Cerebellar cortex (tissue), 1 donor: ENCODE results near the gene ATXN2.
A peak's percentile ranks its signal among the peaks of the same experiment; 100 is the strongest.

ENCODE experiments used
- DNase-seq: peaks from one replicate; pipeline ENCODE4 v3.0.0-alpha.2; 2015; ENCODE audit warnings: low spot score

The ATXN2 gene

GRCh38 chr12:111437816-111438454, 161.2 kb downstream of the ATXN2 start:
- DNase-seq: no peak

GRCh38 chr12:111436811-111437210, 162.3 kb downstream of the ATXN2 start:
- no peak for DNase-seq

- DNase-seq: no peak
Observed at GRCh38 chr12:111436266-111436665, 162.8 kb downstream of the ATXN2 start.

GRCh38 chr12:111435661-111436201, 163.4 kb downstream of the ATXN2 start:
- DNase-seq: no peak

GRCh38 chr12:111434680-111435338, 164.3 kb downstream of the ATXN2 start:
- peak; percentile 57 for DNase-seq

- DNase-seq: no peak
Observed at GRCh38 chr12:111434049-111434448, 165.1 kb downstream of the ATXN2 start.

- no peak for DNase-seq
Observed at GRCh38 chr12:111431772-111432171, 167.3 kb downstream of the ATXN2 start.

- no peak for DNase-seq
Observed at GRCh38 chr12:111430433-111431353, 168.4 kb downstream of the ATXN2 start.

- DNase-seq: no peak
Observed at GRCh38 chr12:111429828-111430432, 169.2 kb downstream of the ATXN2 start.

GRCh38 chr12:111428728-111429175, 170.4 kb downstream of the ATXN2 start:
- no peak for DNase-seq

GRCh38 chr12:111428081-111428727, 170.9 kb downstream of the ATXN2 start:
- DNase-seq: no peak

GRCh38 chr12:111427417-111428074, 171.6 kb downstream of the ATXN2 start:
- no peak for DNase-seq

GRCh38 chr12:111426344-111427185, 172.6 kb downstream of the ATXN2 start:
- no peak for DNase-seq

- DNase-seq: no peak
Observed at GRCh38 chr12:111425655-111426054, 173.5 kb downstream of the ATXN2 start.

GRCh38 chr12:111424793-111425251, 174.3 kb downstream of the ATXN2 start:
- DNase-seq: no peak

GRCh38 chr12:111424189-111424792, 174.8 kb downstream of the ATXN2 start:
- DNase-seq: no peak

- no peak for DNase-seq
Observed at GRCh38 chr12:111420494-111420893, 178.6 kb downstream of the ATXN2 start.

- DNase-seq: no peak
Observed at GRCh38 chr12:111419784-111420183, 179.3 kb downstream of the ATXN2 start.

- no peak for DNase-seq
Observed at GRCh38 chr12:111418594-111418880, 180.6 kb downstream of the ATXN2 start.
